BLaER1 (cell line): ENCODE data around the gene SCFD2.
"Not testable (repeated sequence)": the region's sequence is repeated elsewhere in the genome, so short reads cannot be mapped to it uniquely, and the experiment has no call there.

Experiments
- H3K27ac ChIP-seq: shearing (Covaris generic); formaldehyde crosslinking; 2 replicates; pipeline ENCODE4 v1.8.1; 2022
- H3K27me3 ChIP-seq: shearing (Covaris generic); formaldehyde crosslinking; 2 replicates; pipeline ENCODE4 v1.8.1; 2022
- H3K36me3 ChIP-seq: shearing (Covaris generic); formaldehyde crosslinking; 2 replicates; pipeline ENCODE4 v1.8.1; 2022
- H3K4me1 ChIP-seq: shearing (Covaris generic); formaldehyde crosslinking; 2 replicates; pipeline ENCODE4 v1.8.1; 2022
- H3K4me2 ChIP-seq: shearing (Covaris generic); formaldehyde crosslinking; 2 replicates; pipeline ENCODE4 v1.8.1; 2022
- H3K4me3 ChIP-seq: shearing (Covaris generic); formaldehyde crosslinking; 2 replicates; pipeline ENCODE4 v1.8.1; 2022
- H3K9ac ChIP-seq: shearing (Covaris generic); formaldehyde crosslinking; 2 replicates; pipeline ENCODE4 v1.8.1; 2022
- H3K9me3 ChIP-seq: shearing (Covaris generic); formaldehyde crosslinking; 2 replicates; pipeline ENCODE4 v1.8.1; 2022
- H4K20me1 ChIP-seq: shearing (Covaris generic); formaldehyde crosslinking; 2 replicates; pipeline ENCODE4 v1.8.1; 2022
- Cebpa-rat ChIP-seq: shearing (Covaris generic); IDR thresholded peaks from 2 replicates; pipeline ENCODE4 v1.8.1; 2022

SCFD2 gene

GRCh38 chr4:53313510-53313909, 52.4 kb downstream of the SCFD2 start:
- no peaks in the 10 kb centered on the region for H3K4me1 ChIP-seq
- H3K36me3 ChIP-seq = peaks cover 17% of the 10 kb centered on the region
- no peaks in the 10 kb centered on the region for H3K9me3 ChIP-seq
- no peak overlapping the region for H3K4me3 ChIP-seq
- H4K20me1 ChIP-seq = peaks cover 6% of the 10 kb centered on the region; the same call in 1 of the 2 replicates
- no peak for TF ChIP-seq Cebpa-rat
- H3K9ac ChIP-seq = no peak overlapping the region
- no peak overlapping the region for H3K27ac ChIP-seq
- no peak overlapping the region for H3K4me2 ChIP-seq
- no peaks in the 10 kb centered on the region for H3K27me3 ChIP-seq

DNA sequence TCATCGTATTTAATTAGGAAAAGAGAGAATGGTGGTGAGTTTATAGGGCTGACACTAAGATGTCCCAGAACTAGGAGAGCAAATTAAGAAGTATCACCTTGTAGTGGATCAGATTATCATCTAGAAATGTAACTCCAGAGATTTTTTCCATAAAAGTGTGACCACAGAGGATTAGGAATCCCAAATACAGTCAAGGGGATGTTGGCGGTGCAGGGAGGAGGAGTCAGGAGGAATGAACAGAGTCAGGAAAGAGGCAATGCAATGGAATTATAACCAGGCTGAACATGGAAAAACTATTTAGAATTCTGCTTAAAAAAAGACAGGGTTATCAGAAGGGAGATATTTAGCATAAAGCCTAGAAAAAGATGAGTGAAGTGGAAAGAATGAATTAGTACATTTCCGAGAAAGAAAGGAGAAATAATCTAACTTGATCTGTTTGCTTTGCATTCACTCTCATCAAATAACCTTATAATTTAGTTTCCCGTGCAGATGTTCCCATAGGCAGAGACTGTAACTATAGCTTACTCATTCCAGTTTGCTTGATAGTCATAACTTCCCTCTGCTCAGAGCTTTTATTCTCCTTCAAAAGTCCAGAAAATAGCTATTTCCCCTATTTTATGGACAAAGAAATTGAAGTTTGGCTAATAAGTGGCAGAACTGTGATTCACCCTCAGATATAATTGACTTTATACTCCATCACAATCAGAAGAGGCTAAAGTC, 56.4 kb downstream of the SCFD2 start:
- Histone ChIP-seq H3K9me3 (peaks cover 6% of the 10 kb centered on the region), H3K4me1 (no peaks in the 10 kb centered on the region), H3K4me3 (no peak overlapping the region), H3K27me3 (no peaks in the 10 kb centered on the region), H3K4me2 (no peak overlapping the region), H3K36me3 (peaks cover 46% of the 10 kb centered on the region), H3K9ac (no peak overlapping the region), H4K20me1 (no peaks in the 10 kb centered on the region), H3K27ac (no peak overlapping the region)
- TF ChIP-seq Cebpa-rat = no peak

- no peaks in the 10 kb centered on the region for H4K20me1 ChIP-seq
- no peak for TF ChIP-seq Cebpa-rat
- H3K4me1 ChIP-seq = no peaks in the 10 kb centered on the region
- no peak overlapping the region for H3K9ac ChIP-seq
- peaks cover 44% of the 10 kb centered on the region for H3K36me3 ChIP-seq
- H3K4me3 ChIP-seq = no peak overlapping the region
- H3K4me2 ChIP-seq = no peak overlapping the region
- no peak overlapping the region for H3K27ac ChIP-seq
- H3K9me3 ChIP-seq = peaks cover 11% of the 10 kb centered on the region
- H3K27me3 ChIP-seq = no peaks in the 10 kb centered on the region
Observed at GRCh38 chr4:53307819-53308780, 57.8 kb downstream of the SCFD2 start.

DNA sequence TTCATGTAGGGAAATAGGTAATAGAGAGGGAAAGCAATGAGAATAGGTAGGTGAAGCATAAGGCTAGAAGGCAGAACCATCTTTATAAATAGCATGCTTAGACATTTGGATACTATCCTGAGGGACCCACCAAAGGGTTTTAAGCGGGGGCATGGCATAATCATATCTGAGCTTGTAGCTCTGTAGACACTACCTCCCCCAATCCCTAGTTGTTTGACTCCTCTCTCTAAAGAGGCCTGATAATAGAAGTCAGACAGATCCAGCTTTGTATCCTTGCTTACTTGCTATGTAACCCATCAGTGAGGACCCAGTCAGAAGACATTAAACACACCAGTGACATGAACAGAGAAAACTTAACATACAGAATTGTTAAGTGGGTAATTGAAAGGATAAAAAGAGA, 58.7 kb downstream of the SCFD2 start:
- Histone ChIP-seq H3K4me1 (no peaks in the 10 kb centered on the region), H3K4me3 (no peak overlapping the region), H4K20me1 (no peaks in the 10 kb centered on the region), H3K27ac (no peak overlapping the region), H3K36me3 (peaks cover 42% of the 10 kb centered on the region), H3K27me3 (no peaks in the 10 kb centered on the region), H3K9ac (no peak overlapping the region), H3K4me2 (no peak overlapping the region), H3K9me3 (peaks cover 11% of the 10 kb centered on the region)
- TF ChIP-seq Cebpa-rat = no peak

DNA sequence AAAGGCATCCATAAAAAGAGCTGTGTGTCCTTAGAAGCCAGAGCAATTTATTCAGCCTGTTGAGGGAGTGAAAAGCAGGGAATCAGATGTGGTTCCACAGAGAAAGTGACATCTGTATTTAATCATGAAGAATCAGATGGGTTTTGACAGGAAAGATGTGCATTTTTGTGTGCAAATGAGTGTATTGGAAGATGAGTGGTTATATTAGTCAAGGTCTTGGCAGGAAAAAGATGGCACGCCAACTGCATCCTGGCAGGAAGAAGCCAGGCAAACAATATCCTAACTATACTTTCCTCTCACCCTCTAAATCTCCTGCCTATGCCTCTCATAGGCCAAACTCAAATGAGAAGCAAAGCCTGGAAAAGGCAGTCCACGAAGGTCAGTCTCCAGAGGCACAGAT, 59.1 kb downstream of the SCFD2 start:
- Histone ChIP-seq H3K36me3 (peaks cover 37% of the 10 kb centered on the region), H3K4me3 (no peak overlapping the region), H4K20me1 (no peaks in the 10 kb centered on the region), H3K4me2 (no peak overlapping the region), H3K27ac (no peak overlapping the region), H3K9me3 (peaks cover 11% of the 10 kb centered on the region), H3K4me1 (no peaks in the 10 kb centered on the region), H3K27me3 (no peaks in the 10 kb centered on the region), H3K9ac (no peak overlapping the region)
- no peak for TF ChIP-seq Cebpa-rat

- H3K27me3 ChIP-seq, H3K4me2 ChIP-seq, H3K4me1 ChIP-seq, H4K20me1 ChIP-seq, H3K9ac ChIP-seq, H3K4me3 ChIP-seq, H3K36me3 ChIP-seq, H3K27ac ChIP-seq: not testable (repeated sequence)
- peaks cover 62% of the 10 kb centered on the region for H3K9me3 ChIP-seq
Observed at GRCh38 chr4:53292209-53292608, 73.7 kb downstream of the SCFD2 start.

- no peak for TF ChIP-seq Cebpa-rat
- no peak overlapping the region for H3K9ac ChIP-seq
- H3K27ac ChIP-seq = no peak overlapping the region
- H3K4me3 ChIP-seq = no peak overlapping the region
- H3K9me3 ChIP-seq = peaks cover 24% of the 10 kb centered on the region
- H3K27me3 ChIP-seq = no peaks in the 10 kb centered on the region
- peaks cover 7% of the 10 kb centered on the region; the same call in 1 of the 2 replicates for H3K4me1 ChIP-seq
- H3K36me3 ChIP-seq = peaks cover 12% of the 10 kb centered on the region
- no peak overlapping the region for H3K4me2 ChIP-seq
- H4K20me1 ChIP-seq = peaks cover 8% of the 10 kb centered on the region; the same call in 1 of the 2 replicates
Observed at GRCh38 chr4:53281438-53281837, 84.4 kb downstream of the SCFD2 start.

DNA sequence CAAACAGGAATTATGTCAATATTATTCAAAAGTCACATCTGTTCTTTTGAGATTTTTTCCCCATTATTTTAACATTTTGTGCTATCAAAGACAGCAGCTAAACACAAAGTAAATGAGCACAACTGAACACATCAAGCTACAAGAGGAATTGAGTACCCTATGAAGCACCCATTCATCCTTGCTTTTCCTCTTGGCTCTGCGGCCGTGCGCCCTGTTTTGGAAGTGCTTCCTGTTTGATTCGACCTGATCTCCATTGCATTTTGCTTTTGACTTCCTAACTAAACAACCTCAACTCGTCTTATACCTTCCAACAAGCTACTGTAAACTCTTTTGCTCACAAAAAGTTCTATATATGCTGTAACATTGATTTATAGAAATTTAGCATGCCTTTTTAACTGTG, 85.0 kb downstream of the SCFD2 start:
- TF ChIP-seq Cebpa-rat = no peak
- H3K4me3 ChIP-seq = no peak overlapping the region
- peaks cover 2% of the 10 kb centered on the region; the same call in 1 of the 2 replicates for H4K20me1 ChIP-seq
- peaks cover 7% of the 10 kb centered on the region; the same call in 1 of the 2 replicates for H3K4me1 ChIP-seq
- H3K9ac ChIP-seq = no peak overlapping the region
- peaks cover 21% of the 10 kb centered on the region for H3K9me3 ChIP-seq
- H3K4me2 ChIP-seq = no peak overlapping the region
- H3K27me3 ChIP-seq = no peaks in the 10 kb centered on the region
- peaks cover 12% of the 10 kb centered on the region for H3K36me3 ChIP-seq
- H3K27ac ChIP-seq = no peak overlapping the region

DNA sequence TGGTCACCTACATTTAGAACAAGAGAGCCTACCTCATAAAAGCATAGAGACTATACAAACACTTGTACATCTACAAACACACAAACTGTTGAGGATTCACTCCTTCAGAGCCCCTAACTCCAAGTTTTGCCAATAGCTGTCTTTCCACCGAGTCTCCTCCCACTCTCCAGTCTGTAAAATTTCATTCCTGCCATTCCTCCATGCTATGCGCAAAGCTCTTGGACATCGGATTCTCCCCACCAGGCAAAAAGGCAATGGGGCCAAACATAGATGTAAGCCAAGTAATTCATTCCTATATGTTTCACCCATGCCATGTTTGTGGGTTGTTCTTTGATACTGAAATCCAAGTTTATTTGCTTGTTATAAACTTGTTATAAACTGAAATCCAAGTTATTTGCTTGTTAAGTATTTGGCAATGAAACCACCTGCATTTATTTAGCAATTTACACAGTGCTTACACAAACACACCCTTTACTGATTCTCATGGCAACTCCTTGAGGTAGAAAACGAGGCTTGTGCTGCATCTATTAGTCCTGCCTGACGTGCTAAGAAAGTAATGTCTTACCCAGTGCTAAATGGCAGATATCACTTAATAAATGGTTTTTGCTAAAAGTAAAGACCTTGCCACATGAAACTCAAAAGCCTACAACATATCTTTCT, 91.1 kb downstream of the SCFD2 start:
- no peak for TF ChIP-seq Cebpa-rat
- Histone ChIP-seq H3K9me3 (peaks cover 14% of the 10 kb centered on the region), H3K4me1 (no peaks in the 10 kb centered on the region), H3K27me3 (no peaks in the 10 kb centered on the region), H3K4me3 (no peak overlapping the region), H3K36me3 (peaks cover 12% of the 10 kb centered on the region), H4K20me1 (no peaks in the 10 kb centered on the region), H3K27ac (no peak overlapping the region), H3K4me2 (no peak overlapping the region), H3K9ac (no peak overlapping the region)
